22Rv1 (cell line): ENCODE results near the gene MAST1.

Source experiments
- CTCF ChIP-seq: fragments of 450-650 bp; IDR thresholded peaks from 2 replicates; pipeline ENCODE4 v1.5.1; 2017; ENCODE audit warnings: mild to moderate bottlenecking
- ZFX ChIP-seq: fragments of 450-650 bp; IDR thresholded peaks from 2 replicates; pipeline ENCODE4 v1.6.1; 2017; ENCODE audit warnings: antibody characterized with exemption, borderline replicate concordance

GRCh38 chr19:12871681-12872080 is 33.4 kb downstream of the MAST1 start:
- TF ChIP-seq CTCF (no peak), ZFX (no peak)
